ENCODE measurements around the gene NCKAP5.

NCKAP5 gene

DNA sequence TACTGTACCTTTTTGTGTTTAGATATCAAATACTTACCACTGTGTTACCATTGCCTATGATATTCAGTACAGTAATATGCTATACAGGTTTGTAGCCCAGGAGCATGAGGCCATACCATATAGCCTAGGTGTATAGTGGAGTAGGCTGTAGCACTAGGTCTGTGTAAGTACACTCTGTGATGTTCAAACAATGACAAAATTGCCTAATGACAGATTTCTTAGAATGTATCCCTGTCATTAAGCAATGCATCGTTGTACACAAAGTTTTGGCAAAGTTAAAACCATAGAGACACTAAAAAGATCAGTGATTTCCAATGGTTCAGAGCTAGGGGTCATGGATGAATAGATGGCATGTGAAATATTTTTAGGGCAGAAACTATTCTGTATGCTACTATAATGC is 415.5 kb downstream of the NCKAP5 start:
- DNase-seq (ENCODE audit: low read depth, low spot score) = no peak

DNA sequence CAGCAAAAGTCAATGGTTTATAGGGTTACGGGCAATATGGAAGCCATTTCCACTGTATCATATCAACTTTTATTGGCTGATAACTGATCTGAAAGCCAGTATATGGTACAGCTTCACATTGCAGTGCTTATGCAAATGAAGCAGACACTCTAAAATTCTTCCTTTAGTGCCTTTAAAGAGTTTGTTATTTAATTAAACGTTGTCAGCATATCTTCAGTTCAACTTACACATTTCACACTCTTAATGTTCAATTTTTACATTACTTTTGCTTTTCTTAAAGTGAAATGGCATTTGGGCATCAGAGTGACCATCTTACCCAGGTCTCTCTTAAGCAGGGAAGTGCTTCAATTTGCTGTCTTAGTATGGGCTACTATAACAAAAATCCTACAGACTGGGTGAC is 420.1 kb downstream of the NCKAP5 start:
- DNase-seq (ENCODE audit: low read depth, low spot score) = no peak

DNA sequence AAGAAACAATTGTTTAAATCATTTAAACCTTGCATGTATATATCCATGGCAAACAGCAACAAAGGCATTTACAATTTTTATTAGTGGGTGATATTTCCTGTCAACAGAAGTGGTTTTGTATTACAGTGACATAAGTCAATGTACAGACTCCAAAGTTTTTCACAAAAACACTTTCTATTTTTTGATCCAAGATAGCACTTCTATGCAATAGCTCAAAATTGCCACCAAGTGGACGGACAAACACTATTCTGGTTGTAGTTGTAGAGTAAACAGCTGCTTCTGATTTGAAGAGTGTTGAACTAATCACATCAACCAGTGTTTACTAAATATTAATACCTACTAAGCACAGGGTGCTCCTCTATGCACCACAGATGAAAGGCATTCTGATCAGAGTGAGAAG is 421.4 kb downstream of the NCKAP5 start:
- DNase-seq (ENCODE audit: low read depth, low spot score) = no peak

DNA sequence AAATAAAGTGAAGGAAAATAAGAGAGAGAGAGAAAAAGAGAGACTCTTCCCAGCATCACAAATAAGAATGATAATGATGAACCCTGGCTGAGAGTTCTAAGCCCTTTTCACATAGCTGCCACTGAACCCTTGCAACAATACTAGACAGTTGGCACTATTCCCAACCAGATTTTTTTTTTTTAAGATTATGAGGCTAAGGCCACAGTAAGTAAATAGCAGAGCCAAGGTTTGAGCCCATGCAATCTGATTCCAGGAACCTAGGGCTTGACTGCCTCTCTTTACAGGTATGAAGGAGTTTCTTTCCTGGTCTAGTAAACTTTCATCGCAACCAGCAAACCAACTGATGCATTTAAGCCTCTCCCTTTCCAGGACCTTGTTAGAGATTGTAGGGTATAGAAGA is 424.6 kb downstream of the NCKAP5 start:
- DNase-seq (ENCODE audit: low read depth, low spot score) = no peak

DNA sequence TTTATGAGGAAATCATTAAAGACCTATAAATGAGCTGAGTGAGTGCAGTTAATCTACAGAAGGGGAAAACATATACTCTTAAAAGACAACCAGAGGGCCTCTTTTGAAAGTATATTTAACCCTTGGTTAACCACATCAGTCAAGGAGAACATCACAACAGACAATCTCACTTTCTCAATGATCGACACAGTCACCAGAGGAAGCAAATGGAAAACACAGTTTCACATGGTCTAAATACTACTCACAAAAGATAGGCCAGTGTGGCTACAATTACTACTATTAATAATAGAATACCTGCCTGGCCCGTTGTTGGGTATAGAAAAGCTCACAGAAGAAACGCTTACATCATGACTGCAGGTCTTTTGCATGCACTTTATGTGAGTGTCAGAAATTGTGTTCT is 426.2 kb downstream of the NCKAP5 start:
- DNase-seq (ENCODE audit: low read depth, low spot score) = no peak

DNA sequence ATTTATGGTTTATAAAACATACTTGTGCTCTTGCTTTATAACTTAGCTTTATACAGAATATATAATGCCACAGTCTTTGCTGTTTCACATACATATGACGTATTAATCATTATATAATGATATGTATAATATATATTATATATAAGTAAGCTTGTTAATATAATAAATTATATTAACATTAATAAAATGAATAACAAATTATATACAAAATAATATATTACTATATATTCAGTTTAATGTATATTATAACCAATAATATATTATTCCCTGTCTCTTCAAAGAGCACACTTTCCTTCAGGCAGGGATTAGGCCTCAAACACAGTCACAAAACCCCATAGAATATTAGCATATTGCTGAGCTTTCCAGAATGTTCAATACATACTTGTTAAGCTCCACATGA is 427.6 kb downstream of the NCKAP5 start:
- DNase-seq (ENCODE audit: low read depth, low spot score) = no peak

DNA sequence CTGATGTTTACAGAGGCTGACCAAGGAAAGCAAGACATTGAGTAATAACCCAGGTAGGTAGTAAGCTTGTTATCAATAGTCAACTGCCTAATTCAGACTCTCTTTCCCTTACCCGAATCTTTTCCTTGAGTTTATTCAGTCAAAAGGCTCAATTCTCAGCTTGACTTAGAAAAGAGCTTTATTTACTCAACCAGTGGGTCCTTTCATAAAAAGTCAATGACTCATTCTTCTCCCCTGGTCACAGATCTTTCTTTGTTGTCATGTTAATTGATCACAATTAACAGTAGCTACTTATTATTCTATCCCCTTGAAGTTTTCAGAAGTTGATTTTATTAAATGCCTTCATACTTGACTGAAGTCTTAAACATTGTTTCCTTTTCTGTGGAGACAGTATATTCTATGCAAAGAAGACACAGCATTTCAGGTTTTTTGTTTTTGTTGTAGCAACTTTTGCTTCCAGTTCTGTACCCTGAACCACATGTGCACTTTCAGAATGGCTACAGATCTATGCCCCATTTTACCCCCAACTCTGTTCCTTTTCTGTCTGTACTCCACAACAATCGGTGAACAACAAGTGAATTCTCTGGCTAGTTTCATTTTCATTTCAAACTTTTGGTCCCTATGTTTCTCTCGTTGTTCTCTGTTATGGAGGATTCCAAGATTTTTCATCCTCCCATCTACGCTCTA is 428.3 kb downstream of the NCKAP5 start:
- DNase-seq (ENCODE audit: low read depth, low spot score) = peak; percentile 1

DNA sequence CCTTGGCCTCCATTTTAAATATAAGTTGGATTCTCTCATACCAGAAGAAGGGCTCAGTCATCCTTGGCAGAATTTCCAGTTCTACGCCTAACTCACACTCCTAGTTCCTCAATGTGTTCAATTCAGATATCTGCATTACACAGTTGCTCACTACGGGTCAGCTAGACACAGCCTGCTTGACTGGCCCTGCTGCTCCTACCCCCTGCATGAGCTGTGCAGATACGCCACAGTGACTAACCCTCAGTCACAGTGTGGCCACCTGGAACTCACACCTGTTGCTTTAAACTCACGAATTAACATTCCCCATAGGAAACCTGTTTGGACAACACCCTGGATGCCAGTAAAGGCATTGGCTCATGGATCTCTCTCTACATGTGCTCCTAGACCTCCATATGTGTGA is 429.6 kb downstream of the NCKAP5 start:
- DNase-seq (ENCODE audit: low read depth, low spot score) = peak; percentile 3

DNA sequence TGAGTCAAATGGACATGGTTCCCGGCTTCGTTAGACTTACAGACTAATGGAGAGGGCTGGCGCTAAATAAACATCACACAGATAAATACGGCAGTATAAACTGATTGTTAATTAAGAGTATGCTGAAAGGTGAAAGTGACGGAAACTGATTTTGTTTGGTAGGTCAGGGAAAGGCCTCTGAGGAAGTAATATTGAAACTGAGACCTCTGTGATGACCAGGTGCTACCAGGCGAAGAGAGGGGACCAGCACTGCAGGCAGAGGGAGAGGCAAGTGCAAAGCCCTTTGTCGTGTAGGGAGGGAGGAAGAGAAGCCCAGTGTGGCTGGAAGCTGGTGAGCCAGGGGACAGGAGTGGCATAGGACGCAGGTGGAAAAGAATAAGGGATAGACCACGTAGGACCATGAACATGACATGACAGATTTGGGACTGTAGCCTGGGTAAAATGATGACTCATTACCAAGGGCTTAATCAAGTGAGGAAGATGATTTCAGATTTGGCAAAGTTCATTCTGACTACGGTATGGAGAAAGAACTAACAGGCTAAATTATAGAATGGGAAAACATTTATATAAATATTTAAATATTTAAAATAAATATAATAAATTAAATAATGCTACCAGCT is 433.1 kb downstream of the NCKAP5 start:
- no peak for DNase-seq (ENCODE audit: low read depth, low spot score)

DNA sequence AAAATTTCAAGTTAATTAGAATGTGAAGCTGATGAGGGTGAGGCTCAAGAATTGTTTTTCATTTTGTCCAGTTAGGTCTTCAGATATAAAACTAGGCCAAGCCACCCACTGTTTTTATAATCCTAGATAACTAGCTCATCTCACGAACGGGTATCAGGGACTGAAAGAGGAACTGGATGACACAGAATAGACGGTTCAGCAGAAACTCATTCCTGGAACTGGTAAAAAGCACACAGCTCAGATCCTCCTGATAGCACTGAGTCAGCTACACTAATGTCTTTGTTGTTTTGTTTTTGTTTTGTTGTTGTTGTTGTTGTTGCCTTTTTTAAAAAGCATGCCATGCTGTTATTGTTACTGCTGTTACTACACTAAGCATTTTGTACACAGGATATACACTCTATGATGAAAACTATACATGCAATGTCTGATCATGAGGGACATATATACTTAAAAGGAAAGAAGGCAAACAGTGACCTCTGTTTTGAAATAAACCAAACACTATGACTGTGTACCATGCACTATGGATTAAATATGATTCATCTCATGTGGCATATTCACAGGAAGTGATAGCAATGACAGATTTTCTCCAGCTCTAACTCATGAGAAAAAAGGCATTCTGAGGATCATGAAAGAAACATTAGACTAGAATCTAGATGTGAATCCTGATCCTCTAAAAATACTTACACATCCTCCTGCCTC is 437.6 kb downstream of the NCKAP5 start:
- DNase-seq (ENCODE audit: low read depth, low spot score) = no peak

DNA sequence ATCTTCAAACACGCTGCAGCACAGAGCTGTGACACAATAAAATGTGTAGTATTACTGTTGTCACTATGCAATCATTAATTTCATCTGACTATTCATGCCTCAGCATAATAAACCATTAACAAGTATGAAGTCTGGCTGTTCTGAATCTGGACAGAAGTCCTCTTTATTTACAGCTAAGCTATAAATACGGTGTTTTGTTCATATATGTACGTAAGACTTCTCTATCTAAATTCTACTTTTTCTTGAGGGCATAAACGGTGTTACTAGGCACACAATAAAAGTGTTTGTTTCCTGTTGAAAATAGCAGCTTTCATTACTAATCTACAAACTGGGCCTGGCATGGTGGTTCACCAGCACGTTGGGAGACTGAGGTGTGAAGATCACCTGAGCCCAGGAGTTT is 443.8 kb downstream of the NCKAP5 start:
- no peak for DNase-seq (ENCODE audit: low read depth, low spot score)

DNA sequence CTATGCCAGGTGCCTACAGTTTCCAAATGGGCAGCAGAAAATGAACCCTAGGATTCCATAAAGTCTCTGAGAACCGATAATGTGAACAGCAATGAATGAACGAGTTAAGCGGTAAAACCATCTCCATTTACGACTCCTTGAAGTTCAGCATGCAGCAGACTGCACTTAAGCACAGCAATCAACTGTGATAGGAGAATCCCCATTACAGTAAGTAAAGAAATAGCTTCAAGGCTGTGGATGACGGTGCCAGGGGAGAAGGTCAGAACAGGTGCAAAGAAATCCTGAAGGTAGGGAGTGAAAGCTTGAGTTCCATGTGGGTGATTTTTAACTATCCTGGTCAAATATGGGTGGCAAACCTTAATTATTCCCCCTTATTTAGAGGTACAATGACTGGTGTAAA is 444.4 kb downstream of the NCKAP5 start:
- DNase-seq (ENCODE audit: low read depth, low spot score) = no peak

DNA sequence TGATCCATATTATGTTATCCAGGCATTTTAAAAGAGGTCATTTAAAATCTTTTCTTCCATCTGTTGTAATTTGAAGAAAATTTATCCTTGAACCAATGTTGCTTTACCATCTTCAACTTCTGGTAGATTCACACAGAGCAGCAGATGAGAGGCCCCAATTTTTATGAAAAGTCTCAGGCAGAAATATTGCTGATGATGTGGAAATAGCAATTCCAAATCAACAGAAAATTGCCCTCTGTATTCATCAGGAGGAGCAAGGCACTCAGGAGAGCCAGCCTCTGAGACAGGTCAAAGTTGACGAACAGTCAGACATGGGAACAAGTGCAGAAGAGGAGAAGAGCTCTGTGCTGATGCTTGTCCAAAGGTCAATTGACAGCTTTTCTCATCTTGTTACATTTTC is 444.9 kb downstream of the NCKAP5 start:
- DNase-seq (ENCODE audit: low read depth, low spot score) = no peak

DNA sequence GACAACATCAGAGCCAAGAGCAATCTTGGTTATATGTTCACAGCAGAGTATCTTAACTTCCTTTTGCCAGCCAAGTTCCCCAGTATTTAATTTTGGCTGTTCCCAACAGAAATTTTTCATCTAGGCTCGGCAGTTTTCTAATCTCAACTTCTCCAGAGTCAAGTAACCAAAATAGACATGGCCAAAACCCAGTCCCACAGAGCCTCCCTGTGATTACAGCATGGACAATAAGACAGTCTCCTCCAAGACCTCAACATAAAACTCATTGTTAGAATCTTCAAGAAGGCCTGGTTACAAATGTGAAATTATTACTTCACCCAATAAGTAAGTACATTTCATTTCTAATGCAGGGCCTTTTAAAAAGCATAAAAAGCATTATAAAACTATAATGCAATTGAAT is 445.7 kb downstream of the NCKAP5 start:
- no peak for DNase-seq (ENCODE audit: low read depth, low spot score)

DNA sequence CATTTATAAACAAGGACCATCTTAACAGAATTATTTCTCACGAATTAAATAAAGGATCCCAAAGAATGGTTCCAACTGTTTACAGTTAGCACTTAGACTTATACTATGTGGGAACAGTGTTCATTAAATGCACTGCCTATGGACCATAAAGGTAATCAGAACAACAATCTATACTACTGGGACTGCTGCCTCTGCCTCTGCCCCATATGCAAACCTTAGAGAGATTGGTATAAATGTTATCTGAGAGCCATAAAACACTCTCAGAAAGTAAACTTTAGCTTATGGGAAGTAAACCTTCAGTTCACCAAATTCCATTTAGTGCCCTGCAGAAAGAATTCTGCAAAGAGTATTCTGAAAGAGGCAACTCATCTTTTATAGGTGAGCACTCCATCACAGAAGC is 448.0 kb downstream of the NCKAP5 start:
- no peak for DNase-seq (ENCODE audit: low read depth, low spot score)

DNA sequence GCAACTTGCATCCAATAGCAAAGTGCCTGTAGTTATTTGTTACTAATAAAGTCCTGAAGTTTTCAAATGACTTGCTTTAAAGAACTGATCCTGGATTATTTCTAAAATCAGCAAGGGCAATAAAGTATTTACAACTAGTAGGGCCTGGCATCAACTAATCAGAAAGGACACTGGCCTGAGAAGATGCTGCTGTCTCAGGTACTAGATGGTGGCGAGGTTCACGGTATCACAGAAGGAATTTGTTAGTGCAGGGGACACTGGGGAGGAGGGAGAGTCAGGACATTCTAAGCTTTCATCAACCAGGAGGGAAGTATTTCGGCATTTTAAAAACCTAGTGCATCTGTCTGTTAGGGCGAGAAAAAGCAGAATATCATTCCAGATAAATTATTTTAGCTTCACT is 458.1 kb downstream of the NCKAP5 start:
- no peak for DNase-seq (ENCODE audit: low read depth, low spot score)

DNA sequence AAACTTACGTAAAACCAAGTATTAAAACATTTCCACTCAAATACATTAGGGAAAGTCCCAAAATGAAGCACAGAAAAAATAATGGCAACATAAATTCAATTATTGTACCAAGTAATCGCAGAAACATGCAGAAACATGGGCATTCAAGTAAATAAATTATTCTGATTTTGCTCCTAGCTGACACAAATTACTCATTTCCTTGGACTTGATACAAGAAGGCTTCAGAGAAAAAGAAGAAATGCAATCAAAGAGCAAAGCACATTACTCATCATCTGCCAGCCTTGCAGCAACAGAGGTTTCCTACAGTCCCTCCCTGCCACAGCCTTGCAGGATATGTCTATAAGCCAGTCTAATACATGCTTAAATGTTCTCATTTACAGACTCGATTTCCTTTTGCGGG is 458.5 kb downstream of the NCKAP5 start:
- DNase-seq (ENCODE audit: low read depth, low spot score) = no peak

DNA sequence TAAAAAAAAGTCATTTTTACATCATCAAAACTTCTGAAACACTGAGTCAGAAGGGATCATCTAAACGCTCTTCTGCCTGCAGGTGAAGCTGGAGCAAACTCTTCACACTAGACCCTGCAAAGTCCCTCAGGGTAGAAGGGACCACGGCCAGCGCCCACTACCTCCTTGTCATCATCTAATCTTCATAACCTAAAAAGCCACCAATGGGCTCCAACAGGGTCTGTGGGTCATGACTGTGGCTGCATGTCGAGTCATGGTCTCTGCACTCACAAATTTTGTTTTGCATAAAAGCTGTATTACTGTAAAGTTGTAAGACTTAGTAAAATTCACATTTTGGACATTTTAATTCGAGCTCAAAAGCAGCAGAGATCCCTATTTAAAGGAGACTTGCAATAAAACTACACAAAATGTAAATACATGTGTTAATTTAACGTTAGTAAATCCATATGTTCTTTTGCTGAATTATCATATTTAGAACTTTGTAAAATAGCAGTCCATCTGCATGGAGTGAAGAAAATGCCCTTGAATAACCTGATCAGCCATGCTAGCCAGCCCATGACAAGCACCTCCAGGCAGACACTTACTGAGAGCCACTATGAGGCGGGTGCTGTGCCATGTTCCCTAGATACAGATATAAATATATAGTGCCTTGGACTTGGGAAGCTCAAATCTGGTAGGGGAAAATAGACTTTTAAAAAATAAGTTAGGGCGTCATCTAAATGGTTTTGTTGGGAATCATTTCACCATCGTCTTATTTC is 461.0 kb downstream of the NCKAP5 start:
- DNase-seq (ENCODE audit: low read depth, low spot score) = no peak

DNA sequence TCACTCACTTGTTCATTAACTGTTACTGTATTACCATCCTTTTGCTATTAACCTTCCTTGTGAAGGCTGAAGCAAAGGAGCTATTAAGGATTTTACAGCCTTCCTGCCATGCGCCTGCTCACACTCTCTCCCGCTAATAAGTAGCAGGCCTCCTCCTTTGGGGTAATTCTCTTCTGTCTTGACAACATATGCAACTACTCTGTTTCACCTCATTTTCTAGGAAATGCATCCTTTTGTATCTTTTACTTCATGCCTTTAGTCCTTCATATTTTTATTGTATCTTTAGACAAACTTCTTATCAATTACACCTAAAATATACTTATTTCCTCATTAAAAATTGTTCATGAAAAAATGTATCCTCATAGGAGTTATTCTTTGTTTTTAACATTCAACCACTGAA is 463.4 kb downstream of the NCKAP5 start:
- no peak for DNase-seq (ENCODE audit: low read depth, low spot score)

DNA sequence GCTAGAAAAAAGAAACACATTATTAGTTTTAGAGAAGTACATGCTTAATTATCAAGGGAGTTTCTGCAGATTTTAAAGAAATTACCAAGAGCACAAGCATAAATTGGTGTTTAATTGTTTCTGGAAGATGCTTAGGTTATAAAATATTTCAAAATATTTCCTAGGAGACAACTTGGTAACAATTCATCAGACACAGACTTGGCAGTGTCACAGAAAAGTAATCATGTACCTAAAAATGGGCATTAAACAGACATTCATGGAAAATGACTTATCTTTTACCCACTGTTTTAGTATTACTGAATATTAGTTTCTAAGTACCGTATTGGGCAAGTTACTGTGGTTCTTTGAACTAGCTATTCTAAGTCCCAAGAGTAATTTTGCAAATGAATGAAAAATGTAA is 469.5 kb downstream of the NCKAP5 start:
- DNase-seq (ENCODE audit: low read depth, low spot score) = no peak

DNA sequence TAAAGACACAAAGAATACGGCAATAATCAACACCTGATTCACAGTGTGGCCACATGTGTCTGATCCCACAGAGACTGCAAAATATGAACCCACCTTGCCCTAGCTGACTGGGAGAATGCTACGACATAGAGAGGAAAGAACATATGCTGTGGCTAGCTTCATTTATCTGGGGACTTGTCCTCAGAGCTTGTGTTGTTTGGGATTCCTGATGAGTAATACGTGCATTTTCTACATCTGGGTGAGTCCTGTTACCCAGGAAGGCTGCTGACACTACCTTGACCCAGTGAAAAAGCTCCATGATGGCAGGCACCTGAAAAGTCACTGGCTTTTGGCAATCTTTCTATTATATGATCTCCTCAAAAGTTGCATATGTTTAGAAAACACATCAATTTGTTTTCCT is 470.6 kb downstream of the NCKAP5 start:
- DNase-seq (ENCODE audit: low read depth, low spot score) = no peak

DNA sequence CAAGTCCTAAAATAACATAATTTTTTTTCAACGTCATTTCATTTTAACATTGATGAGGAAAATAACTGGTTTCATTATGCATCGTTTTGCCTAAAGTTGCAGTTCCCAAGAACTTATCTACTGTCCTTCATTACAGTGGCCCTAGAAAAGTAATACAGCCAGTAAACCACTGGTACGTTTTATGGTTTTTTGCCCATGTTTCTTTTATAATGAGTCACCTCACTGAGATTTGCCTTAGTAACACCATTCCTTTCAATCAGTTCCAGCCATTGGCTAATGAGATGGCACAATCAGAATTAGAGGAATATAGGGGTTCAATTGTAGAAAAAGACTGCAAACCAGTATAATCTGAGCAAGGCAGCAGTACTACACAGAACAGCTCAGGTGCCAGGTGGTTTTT is 475.7 kb downstream of the NCKAP5 start:
- no peak for DNase-seq (ENCODE audit: low read depth, low spot score)

DNA sequence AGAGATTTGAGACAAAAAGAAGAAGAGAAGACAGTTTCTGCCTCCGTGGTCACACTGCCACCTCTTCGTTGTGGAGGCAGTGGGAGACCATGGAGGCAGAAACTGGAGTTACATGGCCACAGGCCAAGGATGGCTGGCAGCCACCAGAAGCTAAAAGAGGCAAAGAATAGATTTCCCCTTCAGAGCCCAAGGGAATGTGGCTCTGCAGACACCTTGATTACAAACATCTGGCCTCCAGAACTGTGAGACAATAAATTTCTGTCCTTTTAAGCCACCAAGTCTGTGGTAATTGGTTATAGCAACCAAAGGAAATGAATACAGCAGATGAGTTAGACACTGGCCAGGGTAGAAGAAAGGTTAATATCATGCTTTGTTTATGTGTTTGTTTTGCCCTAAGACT is 477.9 kb downstream of the NCKAP5 start:
- DNase-seq (ENCODE audit: low read depth, low spot score) = no peak

Data from ELF-1 (cell line).